SK-N-MC (cell line): ENCODE data around the gene ZBTB20.

ENCODE experiments used
- EZH2 ChIP-seq: fragments of 200-600 bp; sonication (generic); IDR thresholded peaks from one replicate; pipeline ENCODE4 v1.6.1; 2017; ENCODE audit warnings: antibody characterized with exemption
- POLR2AphosphoS5 ChIP-seq: IDR thresholded peaks from 2 replicates; pipeline ENCODE4 v1.6.1; 2012; ENCODE audit warnings: mild to moderate bottlenecking, low read depth, low read length, borderline replicate concordance

GRCh38 chr3:114714237-114714636 lies 432.9 kb downstream of the ZBTB20 start:
- no peak for TF ChIP-seq EZH2
- TF ChIP-seq POLR2AphosphoS5, result no peak
